Sigmoid colon (tissue), 4 donors: Measurements from ENCODE around the gene PLSCR4.
"Not testable (repeated sequence)": the region's sequence is repeated elsewhere in the genome, so short reads cannot be mapped to it uniquely, and the experiment has no call there.

Experiments
- EP300 ChIP-seq, 4 donors: sonication (generic); formaldehyde crosslinking; IDR thresholded peaks; one replicate each; pipeline ENCODE4 v1.6.1; 2017; ENCODE audit warnings: antibody characterized with exemption in 4 of 4
- POLR2A ChIP-seq, 2 donors: fragments of 450-650 bp; IDR thresholded peaks; one replicate each; pipeline ENCODE4 v1.6.1; 2016; ENCODE audit warnings: antibody characterized with exemption in 2 of 2, mild to moderate bottlenecking in 2 of 2, moderate library complexity in 2 of 2
- POLR2AphosphoS5 ChIP-seq, 4 donors: sonication (generic); formaldehyde crosslinking; IDR thresholded peaks; one replicate each; pipeline ENCODE4 v1.6.1; 2017; ENCODE audit warnings: antibody characterized with exemption in 4 of 4
- TF ChIP-seq, protein P1 (sequence below), 4 experiments: fragments of 450-650 bp in 3 of 4; fragments of 200-600 bp in 1 of 4; IDR thresholded peaks; one replicate each; pipeline ENCODE4 v1.5.1; 2016 to 2019; ENCODE audit warnings: antibody characterized with exemption in 4 of 4, mild to moderate bottlenecking in 3 of 4, moderate library complexity in 2 of 4

DNA sequence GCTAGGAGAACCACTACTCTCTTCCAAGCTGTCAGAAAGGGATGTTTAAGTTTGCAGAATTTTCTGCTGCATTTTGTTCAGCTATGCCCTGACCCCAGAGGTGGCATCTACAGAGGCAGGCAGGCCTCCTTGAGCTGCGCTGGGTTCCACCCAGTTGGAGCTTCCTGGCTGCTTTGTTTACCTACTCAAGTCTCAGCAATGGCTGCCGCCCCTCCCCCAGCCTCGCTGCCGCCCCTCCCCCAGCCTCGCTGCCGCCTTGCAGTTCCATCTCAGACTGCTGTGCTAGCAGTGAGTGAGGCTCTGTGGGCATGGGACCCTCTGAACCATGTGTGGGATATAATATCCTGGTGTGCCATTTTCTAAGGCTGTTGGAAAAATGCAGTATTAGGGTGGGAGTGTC, 42.5 kb upstream of the PLSCR4 start:
- TF ChIP-seq, protein P1, sequence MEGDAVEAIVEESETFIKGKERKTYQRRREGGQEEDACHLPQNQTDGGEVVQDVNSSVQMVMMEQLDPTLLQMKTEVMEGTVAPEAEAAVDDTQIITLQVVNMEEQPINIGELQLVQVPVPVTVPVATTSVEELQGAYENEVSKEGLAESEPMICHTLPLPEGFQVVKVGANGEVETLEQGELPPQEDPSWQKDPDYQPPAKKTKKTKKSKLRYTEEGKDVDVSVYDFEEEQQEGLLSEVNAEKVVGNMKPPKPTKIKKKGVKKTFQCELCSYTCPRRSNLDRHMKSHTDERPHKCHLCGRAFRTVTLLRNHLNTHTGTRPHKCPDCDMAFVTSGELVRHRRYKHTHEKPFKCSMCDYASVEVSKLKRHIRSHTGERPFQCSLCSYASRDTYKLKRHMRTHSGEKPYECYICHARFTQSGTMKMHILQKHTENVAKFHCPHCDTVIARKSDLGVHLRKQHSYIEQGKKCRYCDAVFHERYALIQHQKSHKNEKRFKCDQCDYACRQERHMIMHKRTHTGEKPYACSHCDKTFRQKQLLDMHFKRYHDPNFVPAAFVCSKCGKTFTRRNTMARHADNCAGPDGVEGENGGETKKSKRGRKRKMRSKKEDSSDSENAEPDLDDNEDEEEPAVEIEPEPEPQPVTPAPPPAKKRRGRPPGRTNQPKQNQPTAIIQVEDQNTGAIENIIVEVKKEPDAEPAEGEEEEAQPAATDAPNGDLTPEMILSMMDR (IDR thresholded peaks at IDR 0.05) = not testable (repeated sequence)
- not testable (repeated sequence) for TF ChIP-seq EP300, POLR2A, POLR2AphosphoS5 (IDR thresholded peaks at IDR 0.05)
